NCI-H446 treated with DMSO at 0.1 percent for 48 hours (cell line): ENCODE measurements around the gene ARSJ.

Experiments used
- DNase-seq: peaks from one replicate; lab custom pipeline; 2025; lab: John Stamatoyannopoulos, UW

The ARSJ gene

DNA sequence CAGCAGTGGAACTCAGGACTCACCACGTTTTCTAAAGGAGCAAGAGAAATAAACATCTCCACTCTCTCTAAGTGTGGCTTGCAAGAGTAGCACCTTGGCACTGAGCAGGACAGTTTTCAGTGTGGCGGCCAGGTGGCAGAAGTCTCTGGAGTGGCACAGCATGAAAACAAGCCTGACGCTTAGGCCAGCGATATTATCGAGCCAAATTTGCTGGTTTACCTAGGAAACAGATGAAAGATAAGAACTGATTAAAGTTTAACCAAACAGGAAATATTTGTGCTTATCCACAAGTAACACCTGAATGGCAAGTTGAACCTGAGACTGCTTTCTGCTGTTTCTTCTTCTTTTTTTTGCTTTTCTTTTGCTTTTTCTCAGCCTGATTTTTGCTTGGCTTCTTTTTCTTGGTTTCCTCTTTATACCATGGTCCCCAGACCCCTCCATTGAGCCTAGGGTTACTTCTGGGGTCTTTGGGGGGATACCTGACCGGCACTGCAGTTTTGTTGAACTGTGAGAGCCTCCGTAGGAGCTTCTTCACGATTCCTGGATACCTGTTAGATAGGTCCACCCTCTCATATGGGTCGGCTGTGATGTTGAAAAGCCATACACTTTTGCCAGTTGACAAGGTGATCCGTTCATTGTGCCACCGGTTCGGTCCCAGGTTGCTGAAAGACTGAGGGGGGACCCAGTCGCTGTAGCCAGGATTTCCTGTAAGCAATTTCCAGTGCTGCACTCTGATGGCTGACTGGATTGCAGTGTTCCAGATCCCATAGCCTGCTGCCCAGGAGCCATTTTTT is 77.3 kb downstream of the ARSJ start:
- DNase-seq = no peak

DNA sequence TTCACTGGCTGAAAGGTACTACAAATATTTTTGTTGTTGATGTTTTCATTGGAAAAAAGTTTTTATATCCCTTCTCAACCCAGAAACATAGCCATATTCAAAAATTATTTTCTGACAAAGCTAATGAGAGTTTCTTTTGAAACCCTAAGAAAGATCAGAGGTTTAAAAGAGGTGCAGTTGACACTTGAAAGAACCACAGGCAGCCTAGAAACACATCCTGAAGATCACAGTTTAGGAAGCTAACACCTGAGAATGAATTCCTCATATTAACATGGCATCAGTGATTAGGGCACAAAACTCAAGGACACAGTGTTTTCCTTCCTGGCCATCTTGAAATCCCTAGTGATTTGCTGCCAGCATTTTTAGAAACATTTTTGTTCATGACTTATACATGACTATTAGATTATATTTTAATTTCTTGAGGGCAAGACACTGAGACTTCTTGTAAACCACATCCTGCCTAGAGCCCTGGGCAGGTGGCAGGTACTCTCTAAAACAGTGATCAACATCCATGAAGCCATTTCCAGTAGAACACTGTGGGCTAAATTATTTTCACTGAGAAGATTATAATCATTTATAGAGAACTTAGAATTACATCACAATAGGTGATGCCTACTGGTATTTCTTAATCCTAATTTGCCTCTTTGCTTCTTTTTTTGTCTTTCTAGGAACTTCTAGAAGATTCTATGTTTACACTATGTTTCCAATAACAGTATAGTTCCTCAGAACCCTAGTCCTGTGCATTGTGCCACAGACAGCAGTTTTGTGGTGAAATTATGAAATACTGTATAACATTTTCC is 80.0 kb downstream of the ARSJ start:
- no peak for DNase-seq

DNA sequence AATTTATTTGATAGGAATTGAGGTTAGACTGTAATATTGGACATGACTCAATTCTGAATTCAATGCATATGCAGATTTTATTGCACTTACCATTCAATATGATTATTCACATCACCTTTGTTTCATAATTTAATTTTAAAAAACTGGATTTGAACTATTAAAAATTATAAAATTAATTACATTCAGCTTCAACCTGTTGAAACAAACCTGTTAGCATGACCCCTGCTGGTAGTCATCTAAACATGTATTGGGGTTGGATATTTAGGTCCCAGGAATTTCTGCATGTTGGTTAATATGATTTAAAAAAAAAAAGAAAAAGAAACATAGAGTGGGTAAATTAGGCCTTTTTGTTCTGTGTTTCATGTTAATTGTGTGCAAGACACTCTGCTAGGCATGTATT is 85.9 kb downstream of the ARSJ start:
- DNase-seq = no peak

DNA sequence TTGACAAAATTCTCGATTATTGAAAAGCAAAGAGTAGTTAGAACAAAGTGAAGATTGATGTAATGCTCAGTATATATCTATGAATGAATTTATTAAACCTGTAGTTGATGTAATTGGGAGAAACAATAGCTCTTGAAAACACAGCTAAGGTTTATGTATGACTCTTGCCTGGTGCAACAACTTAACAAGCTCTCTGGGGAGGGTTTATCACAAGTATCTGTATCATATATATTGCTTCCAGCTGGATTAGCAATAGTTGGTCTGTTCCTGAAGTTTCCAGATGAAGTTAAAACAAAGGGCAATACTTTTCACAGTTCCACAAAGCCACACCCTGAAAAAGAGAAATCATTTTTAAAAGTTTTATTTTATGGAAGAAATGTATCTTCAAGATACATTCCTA is 91.4 kb downstream of the ARSJ start:
- no peak for DNase-seq

DNA sequence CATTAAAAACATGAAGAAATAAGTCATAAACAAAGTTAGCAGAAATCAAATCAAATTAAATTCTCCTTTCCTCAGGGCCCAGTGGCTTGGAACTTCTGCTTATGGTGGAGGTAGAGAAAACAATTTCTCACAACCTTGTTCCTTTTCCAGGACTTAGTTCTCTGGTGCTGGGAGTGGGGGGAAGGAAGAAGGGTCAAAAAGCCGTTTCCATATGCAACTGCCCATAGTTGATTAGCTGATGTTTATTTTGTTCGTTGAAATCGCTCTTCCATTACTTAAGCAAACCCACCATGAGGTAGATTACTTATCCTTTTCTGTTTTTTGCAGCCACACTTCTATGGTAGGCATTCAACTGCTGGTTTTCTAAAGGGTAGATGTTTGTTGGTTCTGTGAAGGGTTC is 94.2 kb downstream of the ARSJ start:
- no peak for DNase-seq

DNA sequence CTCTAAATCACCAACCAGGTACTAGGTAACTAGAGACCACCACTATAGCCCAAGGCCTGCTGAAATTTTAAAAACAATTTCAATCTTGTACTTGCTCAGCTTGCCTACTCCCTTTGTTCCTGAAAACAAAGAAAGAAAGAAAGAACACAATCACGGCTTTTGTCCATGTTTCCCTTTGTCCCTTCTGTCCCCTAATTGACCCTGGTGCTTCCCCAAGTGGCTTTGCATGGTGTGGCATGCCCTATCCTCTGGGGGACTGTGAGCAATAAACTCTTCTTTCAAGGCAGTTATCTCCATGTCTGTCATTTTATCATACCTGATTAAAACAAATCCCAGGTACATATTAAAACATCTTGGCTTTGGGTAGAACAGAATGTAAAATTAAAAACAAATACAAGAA is 94.8 kb downstream of the ARSJ start:
- DNase-seq = no peak

DNA sequence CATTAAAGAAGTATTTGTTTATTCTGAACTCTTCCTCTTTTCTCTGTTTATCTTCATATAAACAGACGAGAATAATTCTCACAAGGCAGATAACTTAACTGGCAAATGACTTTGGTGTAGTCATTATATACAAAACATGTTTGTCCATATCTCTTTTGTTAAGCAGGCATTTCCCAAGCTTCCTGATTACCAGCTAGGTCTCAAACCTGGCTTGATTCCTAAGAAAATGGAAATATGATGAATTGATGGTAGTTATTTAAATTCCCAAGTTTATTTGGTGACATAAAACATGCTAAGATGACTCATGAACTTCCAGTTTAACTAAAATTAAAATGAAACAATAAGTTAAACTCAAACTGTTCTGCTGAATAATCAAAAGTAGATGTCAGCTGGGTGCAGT is 96.8 kb downstream of the ARSJ start:
- no peak for DNase-seq

DNA sequence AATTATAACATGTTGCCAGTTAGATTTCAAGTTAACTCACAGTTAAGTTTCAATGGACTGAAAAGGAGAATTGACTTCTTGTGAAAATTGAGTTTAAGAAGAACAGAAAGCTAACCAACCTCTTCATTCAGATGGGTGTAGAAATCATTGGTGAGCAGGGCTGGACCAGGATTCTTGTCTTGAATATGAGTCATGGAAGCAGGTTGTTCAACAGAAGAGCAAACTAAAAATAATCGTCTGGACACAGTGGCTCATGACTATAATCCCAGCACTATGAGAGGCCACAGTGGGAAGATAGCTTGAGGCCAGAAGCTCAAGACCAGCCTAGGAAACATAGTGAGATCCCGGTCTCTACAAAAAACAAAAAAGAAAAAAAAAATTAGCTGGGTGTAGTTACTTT is 98.2 kb downstream of the ARSJ start:
- peak; percentile 19 for DNase-seq

DNA sequence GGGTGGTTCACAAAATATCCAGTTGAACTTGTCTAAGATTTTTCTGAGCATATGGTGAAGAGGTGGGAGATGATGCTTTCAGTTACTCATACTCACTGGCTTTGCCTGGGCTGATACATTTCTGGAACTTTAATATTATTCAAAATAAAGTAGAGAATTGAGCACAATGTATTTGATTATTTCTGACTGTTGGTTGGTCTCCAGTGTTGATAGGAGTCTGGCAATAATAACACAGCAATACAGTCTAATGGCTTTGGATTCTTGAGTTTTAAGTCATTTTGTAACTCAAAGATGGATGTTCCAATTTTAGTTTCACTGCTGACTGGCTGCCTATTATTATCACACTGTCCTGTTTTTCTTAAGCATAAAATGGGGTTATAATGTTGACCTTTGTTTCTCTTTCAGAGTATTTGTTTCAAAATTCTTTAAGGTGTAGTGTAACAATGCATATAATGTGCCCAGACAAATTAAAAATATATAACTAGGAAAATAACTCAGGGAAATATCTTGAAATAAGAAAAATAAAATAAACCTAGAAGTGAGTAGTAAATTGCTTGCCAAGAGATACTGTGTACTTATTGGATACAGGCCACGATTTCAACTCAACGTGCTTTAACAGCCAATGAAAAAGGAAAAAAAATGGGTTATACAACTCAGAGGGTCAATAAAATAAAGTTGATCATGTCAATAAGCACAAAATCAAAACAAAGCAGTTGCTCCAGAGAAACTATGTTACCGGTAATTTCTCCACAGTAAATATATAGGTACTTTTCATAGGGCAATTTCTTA is 99.0 kb downstream of the ARSJ start:
- peak; percentile 49 for DNase-seq

DNA sequence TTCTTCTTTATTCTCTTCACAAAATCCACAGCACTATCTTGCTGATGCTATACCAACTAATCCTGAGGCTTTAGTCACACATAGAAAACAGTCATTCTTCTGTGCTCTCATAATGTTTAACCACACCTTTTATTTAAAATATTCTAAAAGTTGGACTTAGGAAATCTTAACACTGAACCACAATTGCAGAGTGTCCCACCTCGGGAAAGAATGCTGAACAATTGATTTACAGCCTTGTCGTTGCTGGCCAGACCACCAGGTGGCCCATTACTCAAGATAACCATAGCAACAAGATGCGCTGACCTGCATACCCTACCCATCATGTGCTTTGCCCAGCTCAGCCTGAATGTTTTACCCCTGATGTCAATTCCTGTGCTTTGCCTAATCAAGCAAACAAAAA is 100.8 kb downstream of the ARSJ start:
- peak; percentile 14 for DNase-seq

DNA sequence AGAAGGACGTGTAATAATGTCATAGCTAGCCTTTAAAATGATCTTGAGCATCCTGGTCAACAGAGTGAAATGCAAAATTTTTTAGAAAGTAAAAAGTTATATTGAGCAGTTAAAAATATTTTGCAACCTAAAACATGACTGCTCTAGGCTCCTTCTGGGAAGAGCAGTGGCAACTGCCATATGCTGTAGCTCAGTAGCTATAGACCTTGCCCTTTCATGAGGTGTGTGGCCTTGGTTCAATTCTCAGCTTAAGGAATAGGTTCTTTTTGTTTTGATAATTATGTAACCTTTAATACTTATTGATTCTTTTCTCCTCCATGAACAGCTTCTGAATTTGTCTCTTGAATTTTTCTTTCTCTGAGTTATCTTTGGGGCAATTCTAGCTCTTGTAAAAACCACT is 105.0 kb downstream of the ARSJ start:
- DNase-seq = no peak

DNA sequence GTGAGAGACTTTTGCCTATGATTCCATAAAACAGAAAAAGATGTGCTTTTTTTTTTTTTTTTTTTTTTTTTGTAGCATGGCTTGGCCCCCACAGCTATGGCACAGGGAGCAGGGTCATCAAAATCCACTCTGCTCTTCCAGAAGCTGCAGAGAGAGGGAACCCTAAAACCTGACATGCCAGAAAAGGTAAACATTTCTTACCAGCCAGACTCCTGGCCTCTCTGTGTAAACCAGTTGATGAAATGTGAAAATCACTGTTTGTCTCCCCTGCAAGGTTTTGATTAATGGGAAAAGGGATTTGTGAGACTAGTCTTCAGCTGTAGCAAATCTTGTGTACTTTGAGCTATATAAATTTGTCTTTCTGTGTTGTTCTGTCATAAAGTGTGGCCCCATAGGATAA is 105.9 kb downstream of the ARSJ start:
- DNase-seq = no peak

DNA sequence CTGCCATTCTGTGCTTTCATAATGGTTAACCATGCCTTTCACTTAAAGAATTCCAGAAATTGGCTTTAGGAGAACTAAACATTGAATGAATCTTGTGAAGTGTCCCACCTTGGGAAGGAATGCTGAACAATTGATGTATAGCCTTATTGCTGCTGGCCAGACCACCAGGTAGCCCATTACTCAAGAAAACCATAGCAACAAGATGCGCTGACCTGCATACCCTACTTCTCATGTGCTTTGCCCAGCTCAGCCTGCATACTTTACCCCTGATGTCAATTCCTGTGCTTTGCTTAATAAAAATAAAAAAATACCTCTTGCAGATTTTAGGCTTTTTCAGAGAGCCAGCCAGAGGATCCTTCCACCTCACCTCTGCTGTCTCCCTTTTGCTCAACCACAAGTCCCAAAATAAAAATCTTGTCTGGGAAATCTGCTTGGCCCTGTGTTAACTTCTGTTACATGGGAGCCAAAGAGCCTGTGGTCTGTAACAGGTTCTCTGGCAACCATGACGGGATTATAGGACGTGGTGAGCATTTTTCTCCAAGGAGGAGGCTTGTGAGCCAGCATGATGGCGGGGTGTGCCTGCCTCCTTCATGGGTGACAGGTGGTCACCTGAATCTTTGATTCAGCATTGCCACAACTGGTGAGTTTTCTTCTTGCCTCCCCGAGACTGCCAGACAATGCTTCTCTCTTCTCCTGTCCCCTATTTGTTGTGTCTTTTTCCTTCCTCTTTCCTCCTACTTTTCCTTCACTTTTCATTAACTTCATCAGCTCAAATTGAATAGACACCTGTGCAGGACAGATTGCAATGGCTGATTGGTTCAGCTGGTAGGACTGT is 106.8 kb downstream of the ARSJ start:
- DNase-seq = no peak

DNA sequence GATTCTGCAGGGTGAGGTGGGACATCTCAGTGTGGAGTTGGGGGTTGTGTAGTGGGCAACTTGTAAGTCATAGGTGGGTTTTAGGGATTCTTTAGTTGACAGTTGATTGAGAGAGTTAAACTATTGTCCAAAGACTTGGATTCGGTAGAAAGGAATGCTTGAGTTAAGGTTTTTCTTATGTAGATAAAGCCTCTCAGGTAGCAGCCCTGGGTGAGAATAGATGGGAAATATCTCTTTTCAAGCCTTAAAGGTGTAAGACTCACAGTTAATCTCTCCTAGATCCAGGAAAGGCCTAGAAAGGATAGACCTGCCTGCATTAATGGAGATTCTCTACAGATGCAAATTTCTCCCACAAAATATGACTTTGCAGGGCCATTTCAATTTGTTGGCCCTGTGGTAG is 108.4 kb downstream of the ARSJ start:
- no peak for DNase-seq

DNA sequence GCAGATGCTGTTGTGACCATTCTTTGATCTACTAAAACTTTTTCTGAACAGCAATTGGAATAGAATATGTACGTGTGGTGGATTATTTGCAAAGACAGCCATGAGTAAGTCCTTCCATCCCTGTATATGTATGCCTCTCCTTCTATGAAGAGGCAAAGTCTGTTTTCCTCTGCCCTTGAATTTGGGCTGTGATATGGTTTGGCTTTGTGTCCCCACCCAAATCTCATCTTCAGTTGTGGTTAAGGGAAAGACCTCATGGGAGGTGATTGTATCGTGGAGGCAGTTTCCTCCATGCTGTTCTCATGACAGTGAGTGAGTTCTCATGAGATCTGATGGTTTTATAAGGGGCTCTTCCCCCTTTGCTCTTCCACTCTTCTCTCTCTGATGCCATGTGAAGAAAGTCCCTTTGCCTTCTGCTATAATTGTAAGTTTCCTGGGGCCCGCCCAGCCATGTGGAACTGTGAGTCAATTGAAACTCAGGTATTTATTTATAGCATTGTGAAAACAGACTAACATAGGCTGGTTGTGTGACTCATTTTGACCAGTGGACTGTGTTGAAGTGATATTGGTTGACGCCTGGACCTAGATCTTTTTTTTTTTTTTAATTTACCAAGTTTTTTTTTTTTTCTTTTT is 109.6 kb downstream of the ARSJ start:
- no peak for DNase-seq

DNA sequence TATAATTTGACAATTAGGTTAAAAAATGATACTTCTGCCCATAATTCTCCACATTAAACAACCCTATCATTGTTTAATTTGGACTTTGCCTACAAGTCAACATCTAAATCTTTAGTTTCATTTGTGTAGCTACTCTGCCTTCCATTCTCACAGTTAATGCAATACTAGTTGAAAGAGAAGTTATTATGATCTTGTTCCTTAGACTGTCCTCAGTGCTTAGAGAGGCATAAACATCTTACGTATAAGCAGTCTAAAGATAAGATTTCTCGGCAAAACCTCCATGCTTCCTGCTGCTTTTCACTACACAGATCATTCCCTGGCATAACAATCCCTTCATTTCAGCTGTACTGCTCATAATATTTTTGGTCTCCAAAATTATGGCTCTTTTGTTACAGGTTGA is 112.8 kb downstream of the ARSJ start:
- no peak for DNase-seq

DNA sequence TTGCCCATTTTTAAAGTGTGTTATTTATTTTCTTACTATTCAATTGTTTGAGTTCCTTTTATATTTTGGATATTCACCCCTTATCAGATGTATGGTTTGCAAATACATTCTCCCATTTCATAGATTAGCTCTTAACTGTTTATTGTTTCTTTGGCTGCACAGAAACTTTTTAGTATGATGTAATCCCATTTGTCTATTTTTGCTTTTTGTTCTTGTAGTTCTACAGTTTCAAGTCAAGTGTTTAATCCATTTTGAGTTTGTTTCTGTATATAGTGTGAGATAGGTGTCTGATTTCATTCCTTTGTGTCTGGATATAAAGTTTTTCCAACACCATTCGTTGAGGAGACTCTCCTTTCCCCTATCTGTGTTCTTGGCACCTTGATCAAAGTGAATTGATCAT is 120.5 kb downstream of the ARSJ start:
- DNase-seq = no peak

DNA sequence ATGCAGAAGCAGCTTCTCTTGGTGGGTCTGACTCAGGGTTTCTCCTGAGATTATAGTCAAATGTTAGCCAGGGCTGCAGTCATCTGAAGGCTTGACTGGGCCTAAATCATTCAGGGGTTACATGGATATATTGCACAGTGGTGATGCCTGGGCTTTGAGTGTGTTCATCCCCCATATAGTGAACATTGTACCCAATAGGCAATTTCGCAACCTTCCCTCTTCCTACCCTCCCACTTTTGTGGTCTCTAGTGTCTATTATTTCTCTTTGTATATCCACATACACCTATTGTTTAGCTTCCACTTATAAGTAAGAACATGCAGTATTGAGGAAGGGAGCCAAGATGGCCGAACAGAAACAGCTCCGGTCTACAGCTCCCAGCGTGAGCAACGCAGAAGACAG is 127.6 kb downstream of the ARSJ start:
- no peak for DNase-seq
